RWPE2 (cell line): Measurements from ENCODE around the gene RDH5.

Experiments used
- ATAC-seq: fragments of 200-7000 bp; cut with Tn5 transposase; 3 replicates; pipeline ENCODE4 v1.9.1; 2021; ENCODE audit warnings: low read depth
- DNase-seq: peaks from one replicate; pipeline ENCODE4 v3.0.0-alpha.2; 2020; ENCODE audit warnings: low spot score
- H3K27ac ChIP-seq: fragments of 450-650 bp; 2 replicates; pipeline ENCODE4 v1.5.1; 2017; ENCODE audit warnings: mild to moderate bottlenecking; ENCODE audit not compliant: poor library complexity, severe bottlenecking
- H3K27me3 ChIP-seq: fragments of 250-450 bp; sonication (Bioruptor Pico); 2 replicates; pipeline ENCODE4 v1.5.1; 2021; ENCODE audit warnings: mild to moderate bottlenecking, moderate library complexity; ENCODE audit not compliant: insufficient read depth, poor library complexity, severe bottlenecking
- H3K36me3 ChIP-seq: fragments of 250-450 bp; sonication (Bioruptor Pico); 2 replicates; pipeline ENCODE4 v1.5.1; 2020; ENCODE audit warnings: low read depth, mild to moderate bottlenecking, moderate library complexity
- H3K4me1 ChIP-seq: fragments of 250-450 bp; sonication (Bioruptor Pico); 2 replicates; pipeline ENCODE4 v1.5.1; 2021; ENCODE audit warnings: mild to moderate bottlenecking, moderate library complexity; ENCODE audit not compliant: insufficient read depth, poor library complexity, severe bottlenecking
- H3K4me3 ChIP-seq: fragments of 250-450 bp; sonication (Bioruptor Pico); 2 replicates; pipeline ENCODE4 v1.5.1; 2021; ENCODE audit warnings: mild to moderate bottlenecking, moderate library complexity; ENCODE audit not compliant: severe bottlenecking
- H3K9me3 ChIP-seq: fragments of 250-450 bp; sonication (Bioruptor Pico); 2 replicates; pipeline ENCODE4 v1.5.1; 2021; ENCODE audit warnings: mild to moderate bottlenecking, moderate library complexity; ENCODE audit not compliant: severe bottlenecking
- CTCF ChIP-seq: fragments of 450-650 bp; IDR thresholded peaks from one replicate; pipeline ENCODE4 v1.5.1; 2017; ENCODE audit warnings: mild to moderate bottlenecking, moderate library complexity; ENCODE audit not compliant: poor library complexity, severe bottlenecking

The RDH5 gene

GRCh38 chr12:55715169-55715764, 4.9 kb upstream of the RDH5 start:
- no peak for ATAC-seq
- H3K4me1 ChIP-seq: peaks cover 25% of the 10 kb centered on the region
- no peak for DNase-seq

GRCh38 chr12:55715833-55716581, 4.2 kb upstream of the RDH5 start, which contains the start of gene BLOC1S1:
BLOC1S1 (plus strand) TSS chr12:55716046; CDS start chr12:55716052, 6 bp downstream.
- H3K9me3 ChIP-seq: no peaks in the 10 kb centered on the region
- DNase-seq: peak; percentile 96
- no peak for TF ChIP-seq CTCF
- peak within 1 kb of the TSS; percentile 59 for H3K4me3 ChIP-seq
- H3K27ac ChIP-seq: peak within 1 kb of the TSS; percentile 85
- H3K4me1 ChIP-seq: peaks cover 25% of the 10 kb centered on the region
- no peaks in the 10 kb centered on the region for H3K36me3 ChIP-seq
- peak; percentile 70 for ATAC-seq
- H3K27me3 ChIP-seq: no peaks in the 10 kb centered on the region

More at GRCh38 chr12:55715169-55715764, 4.9 kb upstream of the RDH5 start:
- Histone ChIP-seq H3K36me3 (no peaks in the 10 kb centered on the region), H3K27ac (peak overlapping the region; percentile 85), H3K9me3 (no peaks in the 10 kb centered on the region), H3K27me3 (no peaks in the 10 kb centered on the region), H3K4me3 (peak overlapping the region; percentile 59)
- TF ChIP-seq CTCF: no peak

- peaks cover 25% of the 10 kb centered on the region for H3K4me1 ChIP-seq
- ATAC-seq: peak; percentile 9
Observed at GRCh38 chr12:55716582-55716957, 3.6 kb upstream of the RDH5 start.

GRCh38 chr12:55717011-55718007, 2.9 kb upstream of the RDH5 start:
- DNase-seq: no peak
- H3K9me3 ChIP-seq: no peaks in the 10 kb centered on the region

More at GRCh38 chr12:55716582-55716957, 3.6 kb upstream of the RDH5 start:
- no peaks in the 10 kb centered on the region for H3K36me3 ChIP-seq
- TF ChIP-seq CTCF: no peak
- no peak for DNase-seq
- peak overlapping the region; percentile 85 for H3K27ac ChIP-seq
- no peaks in the 10 kb centered on the region for H3K27me3 ChIP-seq
- no peaks in the 10 kb centered on the region for H3K9me3 ChIP-seq
- H3K4me3 ChIP-seq: peak overlapping the region; percentile 59

More at GRCh38 chr12:55717011-55718007, 2.9 kb upstream of the RDH5 start:
- no peak for TF ChIP-seq CTCF
- peak; percentile 49 for ATAC-seq
- Histone ChIP-seq H3K4me3 (peak overlapping the region; percentile 59), H3K27me3 (no peaks in the 10 kb centered on the region), H3K4me1 (peaks cover 25% of the 10 kb centered on the region), H3K27ac (peak overlapping the region; percentile 85), H3K36me3 (no peaks in the 10 kb centered on the region)
